T-cell (primary cell): ENCODE data around the gene CEP57L1. TPM values are rescaled to one million over a fixed set of nuclear protein-coding genes. Genes with fewer than 3 reads are reported as not detected.

Experiments
- total RNA-seq, 35 experiments: library from RNA in 6 of 35; stranded (reverse) in 6 of 35; fragments of 120-200 nt in 1 of 35; gene quantifications; one replicate each; pipeline versions ENCODE4 v1.2.1 to v1.2.4 and lab custom pipeline; 2013 to 2026

The CEP57L1 gene
- total RNA-seq, 5 donors from 2014 or later (not counting 1 experiment from before 2014, with no cell fraction given) = 5.2 to 7.9 (median 5.9) TPM

Other genes starting within 250 kb of the CEP57L1 start
- 1 to 10 TPM; 6.4 to 10.0 (median 8.1) TPM for gene ARMC2, start 247.1 kb upstream of the CEP57L1 start, total RNA-seq
- 10 to 100 TPM; 24.2 to 75.5 (median 33.1) TPM for gene SESN1, start 661 bp upstream of the CEP57L1 start, total RNA-seq